Adrenal gland (tissue), 12 donors: ENCODE results near the gene IFT172. TPM values are rescaled to one million over a fixed set of nuclear protein-coding genes. Genes with fewer than 3 reads are reported as not detected.

Experiments
- DNase-seq, 7 donors: peaks; one replicate each; pipeline ENCODE4 v3.0.0-alpha.2; 2019 to 2020
- H3K27ac ChIP-seq, 5 donors: fragments of 200-600 bp; sonication (generic) in 4 of 5; 1 replicate in 3 of 5; 2 replicates in 2 of 5; pipeline versions ENCODE4 v1.5.1 to v1.8.0; 2016 to 2020; ENCODE audit warnings: mild to moderate bottlenecking in 1 of 5
- H3K27me3 ChIP-seq: fragments of 200-600 bp; 2 replicates; pipeline ENCODE4 v1.8.0; 2021
- H3K36me3 ChIP-seq, 2 donors: fragments of 200-600 bp; replicated peaks in 1 of 2; 1 replicate in 1 of 2; 2 replicates in 1 of 2; pipeline versions ENCODE4 v1.5.1 to v1.8.0; 2018 to 2022
- H3K4me1 ChIP-seq, 2 donors: fragments of 200-600 bp; replicated peaks in 1 of 2; 1 replicate in 1 of 2; 2 replicates in 1 of 2; pipeline versions ENCODE4 v1.5.1 to v1.8.0; 2018 to 2021
- H3K4me3 ChIP-seq, 4 donors: fragments of 200-600 bp; sonication (generic) in 3 of 4; one replicate each; pipeline ENCODE4 v1.5.1; 2016 to 2018
- H3K9me3 ChIP-seq, 3 donors: fragments of 200-600 bp; sonication (generic) in 1 of 3; replicated peaks in 1 of 3; 1 replicate in 2 of 3; 2 replicates in 1 of 3; pipeline versions ENCODE4 v1.5.1 to v1.8.0; 2016 to 2021
- POLR2A ChIP-seq, 2 donors: fragments of 450-650 bp; IDR thresholded peaks; one replicate each; pipeline ENCODE4 v1.6.1; 2017; ENCODE audit warnings: antibody characterized with exemption in 2 of 2, mild to moderate bottlenecking in 2 of 2, moderate library complexity in 1 of 2
- WGBS, 4 donors: extraction: QIAGEN DNeasy Blood & Tissue Kit in 2 of 4; methylation state at CpG; one replicate each; pipeline versions ENCODE4 v1.1.5 to v1.1.7; 2013 to 2017; 5-methylcytosine and 5-hydroxymethylcytosine counted together
- intact Hi-C, 2 donors: fragments of 100-400 bp; cut with DNase I; formaldehyde crosslinking; loops; one replicate each; pipeline versions ENCODE4 v1.14.1 to v1.15.0; 2022 to 2023
- polyA plus RNA-seq, 3 donors: library from polyadenylated mRNA; stranded (reverse); fragments of 200-250 nt in 2 of 3; fragments of 350-450 nt in 1 of 3; fragmentation: Illumina TruSeq in 1 of 3; extraction: RNeasy Lipid Tissue Mini Kit (QIAGEN cat#74804) in 1 of 3; gene quantifications; one replicate each; pipeline ENCODE4 v1.2.3, GENCODE V29; 2013 to 2014
- small RNA-seq, 2 donors: library from RNA; depleted of rRNA; stranded (forward); fragments of <200 nt; gene quantifications; one replicate each; pipeline ENCODE3, GENCODE V24; 2016
- total RNA-seq, 9 donors: library from RNA; depleted of rRNA in 4 of 9; stranded (reverse); fragments of >200 nt in 4 of 9; fragments of 120-200 nt in 1 of 9; fragmentation: NEBNext Ultra II Directional in 1 of 9; extraction: Animal tissue kit (Norgen Biotek cat#: 25700) in 1 of 9; gene quantifications; one replicate each; pipeline versions ENCODE4 v1.1.0 to v1.2.4, GENCODE V29; 2013 to 2023
- TF ChIP-seq, protein P1 (sequence below), 6 experiments: fragments of 450-650 bp in 4 of 6; fragments of 200-600 bp in 2 of 6; sonication (generic) in 1 of 6; IDR thresholded peaks; 1 replicate in 5 of 6; 2 replicates in 1 of 6; pipeline versions ENCODE4 v1.5.1 to v1.8.0; 2016 to 2021; ENCODE audit warnings: antibody characterized with exemption in 6 of 6, mild to moderate bottlenecking in 2 of 6, moderate library complexity in 1 of 6
- donor health status: healthy with polysubstance abuse.
- donor health status: Bipolar disorder and iron deficiency.
- donor health status: DM: yes; HTN: yes; CAD: no.
- donor health status: DM: no; HTN: no; CAD: no.
- donor health status: DM: no; HTN: no; CAD: no.
- donor health status: DM: yes; HTN: yes; CAD: no.

Gene IFT172
- total and polyA plus RNA-seq, 12 donors, result 6.3 to 113 (median 17.6) TPM

DNA sequence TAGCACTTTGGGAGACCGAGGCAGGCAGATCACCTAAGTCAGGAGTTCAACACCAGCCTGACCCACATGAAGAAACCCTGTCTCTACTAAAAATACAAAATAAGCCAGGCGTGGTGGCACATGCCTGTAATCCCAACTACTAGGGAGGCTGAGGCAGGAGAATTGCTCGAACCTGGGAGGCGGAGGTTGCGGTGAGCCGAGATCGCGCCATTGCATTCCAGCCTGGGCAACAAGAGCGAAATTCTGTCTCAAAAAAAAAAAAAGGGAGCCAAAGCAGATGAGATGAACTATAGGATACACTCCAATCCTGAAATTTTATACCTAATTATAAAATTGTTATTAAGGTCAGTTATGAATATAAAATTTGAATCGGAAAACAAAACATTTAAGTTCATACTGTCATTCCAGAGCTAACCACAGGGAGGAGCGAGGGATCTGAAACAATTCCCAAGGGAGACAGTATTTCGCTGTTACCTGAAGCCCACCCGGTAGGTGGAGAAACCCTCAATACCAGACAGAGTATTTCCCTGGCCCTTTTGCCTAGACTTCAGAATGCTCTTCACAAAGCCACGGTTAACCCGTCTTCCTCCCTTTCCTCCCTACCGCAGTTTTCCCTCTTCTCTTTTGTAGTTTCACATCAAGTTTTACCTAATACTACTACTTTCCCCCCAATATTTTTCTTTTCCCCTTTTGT lies 81.6 kb downstream of the IFT172 start:
- 48 to 52% (median 50%) methylated on average over 16 of the region's 16 CpGs for WGBS, 4 donors
- intact Hi-C loops, result no loop called here
- TF ChIP-seq, protein P1, sequence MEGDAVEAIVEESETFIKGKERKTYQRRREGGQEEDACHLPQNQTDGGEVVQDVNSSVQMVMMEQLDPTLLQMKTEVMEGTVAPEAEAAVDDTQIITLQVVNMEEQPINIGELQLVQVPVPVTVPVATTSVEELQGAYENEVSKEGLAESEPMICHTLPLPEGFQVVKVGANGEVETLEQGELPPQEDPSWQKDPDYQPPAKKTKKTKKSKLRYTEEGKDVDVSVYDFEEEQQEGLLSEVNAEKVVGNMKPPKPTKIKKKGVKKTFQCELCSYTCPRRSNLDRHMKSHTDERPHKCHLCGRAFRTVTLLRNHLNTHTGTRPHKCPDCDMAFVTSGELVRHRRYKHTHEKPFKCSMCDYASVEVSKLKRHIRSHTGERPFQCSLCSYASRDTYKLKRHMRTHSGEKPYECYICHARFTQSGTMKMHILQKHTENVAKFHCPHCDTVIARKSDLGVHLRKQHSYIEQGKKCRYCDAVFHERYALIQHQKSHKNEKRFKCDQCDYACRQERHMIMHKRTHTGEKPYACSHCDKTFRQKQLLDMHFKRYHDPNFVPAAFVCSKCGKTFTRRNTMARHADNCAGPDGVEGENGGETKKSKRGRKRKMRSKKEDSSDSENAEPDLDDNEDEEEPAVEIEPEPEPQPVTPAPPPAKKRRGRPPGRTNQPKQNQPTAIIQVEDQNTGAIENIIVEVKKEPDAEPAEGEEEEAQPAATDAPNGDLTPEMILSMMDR (IDR thresholded peaks at IDR 0.05), result peak; percentile 39 to 72 (median 62)
- no peak for TF ChIP-seq POLR2A (IDR thresholded peaks at IDR 0.05)
- H3K4me1 ChIP-seq, result peaks cover 10 to 28% of the 10 kb centered on the region in 2 donors
- H3K4me3 ChIP-seq, result peak overlapping the region in 1 of 4 donors; percentile 72
- DNase-seq, result peak in 1 of 7 donors; percentile 39
- no peaks in the 10 kb centered on the region for H3K9me3 ChIP-seq
- H3K27me3 ChIP-seq, result no peaks in the 10 kb centered on the region
- H3K36me3 ChIP-seq, result no peaks in the 10 kb centered on the region
- peak overlapping the region in 1 of 5 donors; percentile 82 for H3K27ac ChIP-seq

DNA sequence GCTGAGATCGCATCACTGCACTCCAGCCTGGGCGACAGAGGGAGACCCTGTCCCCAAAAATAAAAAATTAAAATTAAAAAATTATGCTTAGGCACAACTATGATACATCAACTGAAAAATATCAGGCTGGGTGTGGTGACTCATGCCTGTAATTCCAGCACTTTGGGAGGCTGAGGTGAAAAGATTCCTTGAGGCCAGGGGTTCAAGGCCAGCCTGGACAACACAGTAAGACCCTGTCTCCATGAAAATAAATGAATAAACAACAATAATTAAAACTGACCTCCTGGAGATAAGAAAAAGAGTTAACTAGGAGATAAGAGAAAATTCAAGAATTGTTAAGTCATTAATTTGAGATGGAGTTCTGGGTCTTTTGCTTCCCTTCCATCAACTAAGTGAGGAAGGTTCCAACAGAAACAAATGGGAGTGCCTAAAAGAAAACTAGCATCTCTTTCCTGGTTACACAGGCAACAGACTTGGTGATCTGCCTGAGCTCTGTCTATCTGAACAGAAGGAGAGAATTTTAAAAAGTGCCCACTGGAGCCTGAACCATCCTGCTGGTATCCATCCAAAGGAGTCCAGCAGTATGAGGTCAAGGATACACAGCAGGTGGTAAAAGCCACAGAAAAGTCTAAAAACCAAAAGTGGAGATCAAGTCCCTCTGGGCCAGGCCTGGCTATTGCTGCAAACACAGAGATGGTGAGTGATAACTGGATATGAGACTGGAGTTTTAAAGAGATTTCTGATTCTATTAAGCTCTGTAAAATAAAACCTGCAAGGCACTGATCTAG lies 89.0 kb downstream of the IFT172 start:
- intact Hi-C loops, result no loop called here
- TF ChIP-seq, protein P1 (IDR thresholded peaks at IDR 0.05), result no peak
- TF ChIP-seq POLR2A (IDR thresholded peaks at IDR 0.05), result no peak
- Histone ChIP-seq H3K4me3 (no peak overlapping the region), H3K27me3 (no peaks in the 10 kb centered on the region), H3K9me3 (no peaks in the 10 kb centered on the region), H3K36me3 (no peaks in the 10 kb centered on the region), H3K27ac (peak overlapping the region in 1 of 5 donors; percentile 39), H3K4me1 (peaks cover 0 to 20% of the 10 kb centered on the region in 2 donors)
- no peak for DNase-seq
- WGBS, 4 donors, result 90 to 96% (median 94%) methylated on average over 2 of the region's 2 CpGs

DNA sequence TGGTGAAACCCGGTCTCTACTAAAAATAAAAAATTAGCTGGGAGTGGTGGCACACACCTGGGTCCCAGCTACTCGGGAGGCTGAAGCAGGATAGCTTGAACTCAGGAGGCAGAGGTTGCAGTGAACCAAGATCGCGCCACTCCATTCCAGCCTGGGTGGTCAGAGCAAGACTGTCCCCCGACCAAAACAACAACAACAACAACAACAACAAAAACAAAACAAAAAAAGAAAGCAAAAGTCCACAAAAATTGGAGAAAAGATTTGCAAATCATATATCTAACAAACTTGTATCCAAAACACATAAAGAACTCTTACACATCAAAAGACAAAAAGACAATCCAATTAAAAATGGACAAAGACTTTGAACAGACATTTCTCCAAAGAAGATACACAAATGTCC lies 90.6 kb downstream of the IFT172 start:
- no peak for DNase-seq

More for the DNA sequence above, 90.6 kb downstream of the IFT172 start:
- intact Hi-C loops, result no loop called here
- H3K9me3 ChIP-seq, result no peaks in the 10 kb centered on the region
- no peak overlapping the region for H3K4me3 ChIP-seq
- H3K36me3 ChIP-seq, result no peaks in the 10 kb centered on the region
- peaks cover 0 to 20% of the 10 kb centered on the region in 2 donors for H3K4me1 ChIP-seq
- H3K27me3 ChIP-seq, result no peaks in the 10 kb centered on the region
- no peak for TF ChIP-seq POLR2A (IDR thresholded peaks at IDR 0.05)
- TF ChIP-seq, protein P1 (IDR thresholded peaks at IDR 0.05), result no peak
- H3K27ac ChIP-seq, result no peak overlapping the region
- 94 to 98% (median 98%) methylated on average over 5 of the region's 5 CpGs for WGBS, 4 donors

Small RNA genes lying within 50 kb of the gene (small RNA-seq; reads per million reads assigned to genes)
- gene RNU6-986P, result 0 reads per million in 2 donors

Other genes with a start within 250 kb of the IFT172 start
- gene SLC30A3, start 226.7 kb downstream of the IFT172 start, total RNA-seq, result 1 to 10 TPM in 8 of 9 donors, not detected in 1; 1.4 to 5.6 (median 3.1) TPM
- 1 to 10 TPM in 2 of 3 donors, under 1 TPM in 1; 0.27 to 1.5 (median 1.3) TPM for gene SLC30A3, start 226.7 kb downstream of the IFT172 start, polyA plus RNA-seq
- 1 to 10 TPM in 3 of 9 donors, under 1 TPM in 3, not detected in 3; 0.14 to 2.0 (median 0.99) TPM for gene DNAJC5G, start 214.3 kb downstream of the IFT172 start, total RNA-seq
- 1 to 10 TPM in 1 of 3 donors, under 1 TPM in 1, not detected in 1; 0.88 to 2.9 TPM for gene DNAJC5G, start 214.3 kb downstream of the IFT172 start, polyA plus RNA-seq
- 10 to 100 TPM in 6 of 9 donors, 1 to 10 TPM in 3; 1.2 to 27.7 (median 12.7) TPM for gene TRIM54, start 207.3 kb downstream of the IFT172 start, total RNA-seq
- gene TRIM54, start 207.3 kb downstream of the IFT172 start, polyA plus RNA-seq, result 10 to 100 TPM in 2 of 3 donors, 1 to 10 TPM in 1; 2.1 to 47.1 (median 21.1) TPM
- 1 to 10 TPM; 2.1 to 7.2 (median 3.9) TPM for gene UCN, start 181.3 kb downstream of the IFT172 start, total RNA-seq
- gene UCN, start 181.3 kb downstream of the IFT172 start, polyA plus RNA-seq, result 10 to 100 TPM in 2 of 3 donors, under 1 TPM in 1; 0.42 to 14.9 (median 11.3) TPM
- 100 to 1,000 TPM in 8 of 9 donors, 10 to 100 TPM in 1; 96.8 to 207 (median 146) TPM for gene MPV17, start 166.6 kb downstream of the IFT172 start, total RNA-seq
- gene MPV17, start 166.6 kb downstream of the IFT172 start, polyA plus RNA-seq, result 100 to 1,000 TPM; 356 to 568 (median 360) TPM
- gene GTF3C2, start 133.0 kb downstream of the IFT172 start, total RNA-seq, result 10 to 100 TPM; 30.6 to 60.4 (median 47.2) TPM
- gene GTF3C2, start 133.0 kb downstream of the IFT172 start, polyA plus RNA-seq, result 10 to 100 TPM; 52.3 to 73.9 (median 60.9) TPM
- 10 to 100 TPM; 34.2 to 51.5 (median 43.2) TPM for gene EIF2B4, start 119.4 kb downstream of the IFT172 start, total RNA-seq
- 100 to 1,000 TPM in 2 of 3 donors, 10 to 100 TPM in 1; 55.3 to 165 (median 131) TPM for gene EIF2B4, start 119.4 kb downstream of the IFT172 start, polyA plus RNA-seq
- 100 to 1,000 TPM; 119 to 174 (median 130) TPM for gene SNX17, start 119.1 kb downstream of the IFT172 start, total RNA-seq
- gene SNX17, start 119.1 kb downstream of the IFT172 start, polyA plus RNA-seq, result 10 to 100 TPM; 66.8 to 89.0 (median 79.0) TPM
- 10 to 100 TPM in 7 of 9 donors, 1 to 10 TPM in 2; 3.1 to 29.2 (median 15.6) TPM for gene ZNF513, start 109.0 kb downstream of the IFT172 start, total RNA-seq
- 10 to 100 TPM in 2 of 3 donors, 1 to 10 TPM in 1; 6.1 to 83.7 (median 72.5) TPM for gene ZNF513, start 109.0 kb downstream of the IFT172 start, polyA plus RNA-seq
- gene PPM1G, start 80.2 kb downstream of the IFT172 start, total RNA-seq, result 10 to 100 TPM; 50.1 to 78.9 (median 60.6) TPM
- gene PPM1G, start 80.2 kb downstream of the IFT172 start, polyA plus RNA-seq, result 100 to 1,000 TPM in 1 of 3 donors, 10 to 100 TPM in 2; 51.0 to 107 (median 54.7) TPM
- 100 to 1,000 TPM in 1 of 9 donors, 10 to 100 TPM in 8; 48.4 to 100 (median 75.4) TPM for gene NRBP1, start 61.1 kb downstream of the IFT172 start, total RNA-seq
- 100 to 1,000 TPM in 1 of 3 donors, 10 to 100 TPM in 2; 52.7 to 126 (median 58.1) TPM for gene NRBP1, start 61.1 kb downstream of the IFT172 start, polyA plus RNA-seq
- 1 to 10 TPM; 1.2 to 8.2 (median 4.2) TPM for gene KRTCAP3, start 47.4 kb downstream of the IFT172 start, total RNA-seq
- gene KRTCAP3, start 47.4 kb downstream of the IFT172 start, polyA plus RNA-seq, result 1 to 10 TPM; 1.4 to 6.4 (median 5.4) TPM
- 100 to 1,000 TPM in 6 of 9 donors, 10 to 100 TPM in 3; 35.3 to 321 (median 115) TPM for gene FNDC4, start 5.5 kb upstream of the IFT172 start, total RNA-seq
- 100 to 1,000 TPM in 2 of 3 donors, 10 to 100 TPM in 1; 51.3 to 331 (median 101) TPM for gene FNDC4, start 5.5 kb upstream of the IFT172 start, polyA plus RNA-seq
- 10 to 100 TPM in 2 of 9 donors, 1 to 10 TPM in 6, under 1 TPM in 1; 0.24 to 24.0 (median 6.3) TPM for gene GCKR, start 7.1 kb upstream of the IFT172 start, total RNA-seq
- 10 to 100 TPM in 2 of 3 donors, 1 to 10 TPM in 1; 9.4 to 29.4 (median 17.3) TPM for gene GCKR, start 7.1 kb upstream of the IFT172 start, polyA plus RNA-seq
- 10 to 100 TPM; 16.8 to 82.5 (median 31.0) TPM for gene ZNF512, start 93.3 kb upstream of the IFT172 start, total RNA-seq
- 10 to 100 TPM; 12.8 to 31.0 (median 13.0) TPM for gene ZNF512, start 93.3 kb upstream of the IFT172 start, polyA plus RNA-seq
- 10 to 100 TPM in 1 of 9 donors, 1 to 10 TPM in 8; 1.6 to 46.9 (median 3.7) TPM for gene CCDC121, start 139.3 kb upstream of the IFT172 start, total RNA-seq
- gene CCDC121, start 139.3 kb upstream of the IFT172 start, polyA plus RNA-seq, result 1 to 10 TPM in 2 of 3 donors, under 1 TPM in 1; 0.51 to 6.4 (median 1.4) TPM
- 10 to 100 TPM; 21.6 to 41.3 (median 24.9) TPM for gene GPN1, start 139.3 kb upstream of the IFT172 start, total RNA-seq
- gene GPN1, start 139.3 kb upstream of the IFT172 start, polyA plus RNA-seq, result 10 to 100 TPM; 10.6 to 44.6 (median 12.8) TPM
- 10 to 100 TPM; 16.6 to 48.4 (median 32.0) TPM for gene SUPT7L, start 173.9 kb upstream of the IFT172 start, total RNA-seq
- 10 to 100 TPM; 36.8 to 51.4 (median 50.0) TPM for gene SUPT7L, start 173.9 kb upstream of the IFT172 start, polyA plus RNA-seq
- 10 to 100 TPM; 14.4 to 36.9 (median 22.4) TPM for gene SLC4A1AP, start 174.1 kb upstream of the IFT172 start, total RNA-seq
- 10 to 100 TPM; 13.0 to 41.1 (median 15.0) TPM for gene SLC4A1AP, start 174.1 kb upstream of the IFT172 start, polyA plus RNA-seq